Measurements from ENCODE around the gene MAPT. TPM values are rescaled to one million over a fixed set of nuclear protein-coding genes. Genes with fewer than 3 reads are reported as not detected.
"Not testable (repeated sequence)": the region's sequence is repeated elsewhere in the genome, so short reads cannot be mapped to it uniquely, and the experiment has no call there.

The MAPT gene
- total RNA-seq, 1 donor from 2014 or later: 1.1 TPM

- no peak overlapping the region for H3K27ac Mint-ChIP-seq
- H3K4me1 Mint-ChIP-seq (ENCODE audit: low read depth): no peaks in the 10 kb centered on the region
- H3K27me3 Mint-ChIP-seq (ENCODE audit: low read depth): peaks cover 2% of the 10 kb centered on the region
- no peak for DNase-seq (ENCODE audit: low spot score)
- no peak overlapping the region for H3K4me3 Mint-ChIP-seq (ENCODE audit: low read depth)
- no peaks in the 10 kb centered on the region for H3K36me3 Mint-ChIP-seq (ENCODE audit: low read depth)
- H3K9me3 Mint-ChIP-seq: no peaks in the 10 kb centered on the region
- intact Hi-C loops (cut with micrococcal nuclease): loop anchor here (5.0 kb wide), 1 partner anchor 211 kb away; no protein-coding TSS in a partner anchor
Measured at GRCh38 chr17:46001390-46002310, 107.3 kb downstream of the MAPT start.

- no peak overlapping the region for H3K4me3 Mint-ChIP-seq (ENCODE audit: low read depth)
- DNase-seq (ENCODE audit: low spot score): peak; percentile 55
- H3K36me3 Mint-ChIP-seq (ENCODE audit: low read depth): no peaks in the 10 kb centered on the region
- H3K4me1 Mint-ChIP-seq (ENCODE audit: low read depth): no peaks in the 10 kb centered on the region
- intact Hi-C loops (cut with micrococcal nuclease): loop anchor here (5.0 kb wide), 1 partner anchor 210 kb away; no protein-coding TSS in a partner anchor
- H3K27ac Mint-ChIP-seq: no peak overlapping the region
- no peaks in the 10 kb centered on the region for H3K9me3 Mint-ChIP-seq
- peaks cover 2% of the 10 kb centered on the region for H3K27me3 Mint-ChIP-seq (ENCODE audit: low read depth)
Measured at GRCh38 chr17:46002311-46002972, 108.1 kb downstream of the MAPT start.

GRCh38 chr17:46002973-46003316 is 108.6 kb downstream of the MAPT start:
- no peaks in the 10 kb centered on the region for H3K4me1 Mint-ChIP-seq (ENCODE audit: low read depth)
- DNase-seq (ENCODE audit: low spot score): no peak
- intact Hi-C loops (cut with micrococcal nuclease): loop anchor here (5.0 kb wide), 1 partner anchor 209 kb away; no protein-coding TSS in a partner anchor
- no peaks in the 10 kb centered on the region for H3K36me3 Mint-ChIP-seq (ENCODE audit: low read depth)
- no peak overlapping the region for H3K4me3 Mint-ChIP-seq (ENCODE audit: low read depth)
- H3K27me3 Mint-ChIP-seq (ENCODE audit: low read depth): peaks cover 2% of the 10 kb centered on the region
- H3K27ac Mint-ChIP-seq: no peak overlapping the region
- H3K9me3 Mint-ChIP-seq: no peaks in the 10 kb centered on the region

- intact Hi-C loops (cut with micrococcal nuclease): loop anchor here (5.0 kb wide), 1 partner anchor 208 kb away; no protein-coding TSS in a partner anchor
- Mint-ChIP-seq H3K9me3 (no peaks in the 10 kb centered on the region), H3K27me3 (ENCODE audit: low read depth) (peaks cover 2% of the 10 kb centered on the region), H3K27ac (no peak overlapping the region), H3K4me1 (ENCODE audit: low read depth) (no peaks in the 10 kb centered on the region), H3K36me3 (ENCODE audit: low read depth) (no peaks in the 10 kb centered on the region), H3K4me3 (ENCODE audit: low read depth) (no peak overlapping the region)
- DNase-seq (ENCODE audit: low spot score): no peak
Measured at GRCh38 chr17:46003907-46004748, 109.8 kb downstream of the MAPT start.

GRCh38 chr17:46006082-46006481 is 111.7 kb downstream of the MAPT start:
- intact Hi-C loops (cut with micrococcal nuclease); H3K36me3 Mint-ChIP-seq (ENCODE audit: low read depth); H3K4me1 Mint-ChIP-seq (ENCODE audit: low read depth); H3K4me3 Mint-ChIP-seq (ENCODE audit: low read depth); H3K27ac Mint-ChIP-seq; H3K9me3 Mint-ChIP-seq; H3K27me3 Mint-ChIP-seq (ENCODE audit: low read depth); DNase-seq (ENCODE audit: low spot score): not testable (repeated sequence)

- Mint-ChIP-seq H3K4me1 (ENCODE audit: low read depth) (no peaks in the 10 kb centered on the region), H3K4me3 (ENCODE audit: low read depth) (no peak overlapping the region), H3K27ac (no peak overlapping the region), H3K27me3 (ENCODE audit: low read depth) (peaks cover 2% of the 10 kb centered on the region), H3K9me3 (no peaks in the 10 kb centered on the region), H3K36me3 (ENCODE audit: low read depth) (no peaks in the 10 kb centered on the region)
- DNase-seq (ENCODE audit: low spot score): no peak
- intact Hi-C loops (cut with micrococcal nuclease): no loop called here
Measured at GRCh38 chr17:46007461-46007965, 113.2 kb downstream of the MAPT start.

- Mint-ChIP-seq H3K27me3 (ENCODE audit: low read depth) (peaks cover 2% of the 10 kb centered on the region), H3K4me3 (ENCODE audit: low read depth) (no peak overlapping the region), H3K9me3 (no peaks in the 10 kb centered on the region), H3K36me3 (ENCODE audit: low read depth) (no peaks in the 10 kb centered on the region), H3K4me1 (ENCODE audit: low read depth) (no peaks in the 10 kb centered on the region), H3K27ac (no peak overlapping the region)
- intact Hi-C loops (cut with micrococcal nuclease): no loop called here
- no peak for DNase-seq (ENCODE audit: low spot score)
Measured at GRCh38 chr17:46008591-46008990, 114.2 kb downstream of the MAPT start.

GRCh38 chr17:46009681-46010596 is 115.6 kb downstream of the MAPT start:
- Mint-ChIP-seq H3K4me1 (ENCODE audit: low read depth) (no peaks in the 10 kb centered on the region), H3K9me3 (no peaks in the 10 kb centered on the region)
- intact Hi-C loops (cut with micrococcal nuclease): no loop called here

GRCh38 chr17:46010597-46011186 is 116.3 kb downstream of the MAPT start:
- H3K4me3 Mint-ChIP-seq (ENCODE audit: low read depth): no peak overlapping the region
- no peaks in the 10 kb centered on the region for H3K9me3 Mint-ChIP-seq
- H3K27ac Mint-ChIP-seq: no peak overlapping the region
- no peaks in the 10 kb centered on the region for H3K4me1 Mint-ChIP-seq (ENCODE audit: low read depth)
- peaks cover 2% of the 10 kb centered on the region for H3K27me3 Mint-ChIP-seq (ENCODE audit: low read depth)
- no peak for DNase-seq (ENCODE audit: low spot score)
- no peaks in the 10 kb centered on the region for H3K36me3 Mint-ChIP-seq (ENCODE audit: low read depth)
- intact Hi-C loops (cut with micrococcal nuclease): no loop called here

More at GRCh38 chr17:46009681-46010596, 115.6 kb downstream of the MAPT start:
- Mint-ChIP-seq H3K4me3 (ENCODE audit: low read depth) (no peak overlapping the region), H3K36me3 (ENCODE audit: low read depth) (no peaks in the 10 kb centered on the region), H3K27ac (no peak overlapping the region), H3K27me3 (ENCODE audit: low read depth) (peaks cover 2% of the 10 kb centered on the region)
- DNase-seq (ENCODE audit: low spot score): no peak

GRCh38 chr17:46011711-46012505 is 117.6 kb downstream of the MAPT start:
- H3K27me3 Mint-ChIP-seq (ENCODE audit: low read depth): no peaks in the 10 kb centered on the region
- no peak overlapping the region for H3K27ac Mint-ChIP-seq
- no peaks in the 10 kb centered on the region for H3K9me3 Mint-ChIP-seq
- H3K4me1 Mint-ChIP-seq (ENCODE audit: low read depth): no peaks in the 10 kb centered on the region
- intact Hi-C loops (cut with micrococcal nuclease): no loop called here
- no peak overlapping the region for H3K4me3 Mint-ChIP-seq (ENCODE audit: low read depth)
- no peak for DNase-seq (ENCODE audit: low spot score)
- no peaks in the 10 kb centered on the region for H3K36me3 Mint-ChIP-seq (ENCODE audit: low read depth)
